Memory B cell (primary cell): ENCODE data around the gene SHROOM1.

Source experiments
- ATAC-seq: fragments of 150-1000 bp; cut with Tn5 transposase; 2 replicates; pipeline ENCODE4 v1.10.0; 2021; ENCODE audit warnings: low read depth, mild to moderate bottlenecking, moderate library complexity
- DNase-seq, 2 donors: peaks; one replicate each; pipeline ENCODE4 v3.0.0; 2022; ENCODE audit warnings: low spot score in 2 of 2
- H3K27ac Mint-ChIP-seq: one replicate; pipeline ENCODE4 v1.8.0; 2022; ENCODE audit warnings: mild to moderate bottlenecking, moderate library complexity, mixed read lengths
- H3K27me3 Mint-ChIP-seq: one replicate; pipeline ENCODE4 v1.8.0; 2022; ENCODE audit warnings: mixed read lengths
- H3K36me3 Mint-ChIP-seq: one replicate; pipeline ENCODE4 v1.8.0; 2022; ENCODE audit warnings: mild to moderate bottlenecking, mixed read lengths
- H3K4me1 Mint-ChIP-seq: one replicate; pipeline ENCODE4 v1.8.0; 2022; ENCODE audit warnings: mixed read lengths
- H3K4me3 Mint-ChIP-seq: one replicate; pipeline ENCODE4 v1.8.0; 2022; ENCODE audit warnings: mild to moderate bottlenecking, moderate library complexity, mixed read lengths
- H3K9me3 Mint-ChIP-seq: one replicate; pipeline ENCODE4 v1.8.0; 2022; ENCODE audit warnings: mixed read lengths

The SHROOM1 gene, protein sequence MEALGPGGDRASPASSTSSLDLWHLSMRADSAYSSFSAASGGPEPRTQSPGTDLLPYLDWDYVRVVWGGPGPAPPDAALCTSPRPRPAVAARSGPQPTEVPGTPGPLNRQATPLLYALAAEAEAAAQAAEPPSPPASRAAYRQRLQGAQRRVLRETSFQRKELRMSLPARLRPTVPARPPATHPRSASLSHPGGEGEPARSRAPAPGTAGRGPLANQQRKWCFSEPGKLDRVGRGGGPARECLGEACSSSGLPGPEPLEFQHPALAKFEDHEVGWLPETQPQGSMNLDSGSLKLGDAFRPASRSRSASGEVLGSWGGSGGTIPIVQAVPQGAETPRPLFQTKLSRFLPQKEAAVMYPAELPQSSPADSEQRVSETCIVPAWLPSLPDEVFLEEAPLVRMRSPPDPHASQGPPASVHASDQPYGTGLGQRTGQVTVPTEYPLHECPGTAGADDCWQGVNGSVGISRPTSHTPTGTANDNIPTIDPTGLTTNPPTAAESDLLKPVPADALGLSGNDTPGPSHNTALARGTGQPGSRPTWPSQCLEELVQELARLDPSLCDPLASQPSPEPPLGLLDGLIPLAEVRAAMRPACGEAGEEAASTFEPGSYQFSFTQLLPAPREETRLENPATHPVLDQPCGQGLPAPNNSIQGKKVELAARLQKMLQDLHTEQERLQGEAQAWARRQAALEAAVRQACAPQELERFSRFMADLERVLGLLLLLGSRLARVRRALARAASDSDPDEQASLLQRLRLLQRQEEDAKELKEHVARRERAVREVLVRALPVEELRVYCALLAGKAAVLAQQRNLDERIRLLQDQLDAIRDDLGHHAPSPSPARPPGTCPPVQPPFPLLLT

DNA sequence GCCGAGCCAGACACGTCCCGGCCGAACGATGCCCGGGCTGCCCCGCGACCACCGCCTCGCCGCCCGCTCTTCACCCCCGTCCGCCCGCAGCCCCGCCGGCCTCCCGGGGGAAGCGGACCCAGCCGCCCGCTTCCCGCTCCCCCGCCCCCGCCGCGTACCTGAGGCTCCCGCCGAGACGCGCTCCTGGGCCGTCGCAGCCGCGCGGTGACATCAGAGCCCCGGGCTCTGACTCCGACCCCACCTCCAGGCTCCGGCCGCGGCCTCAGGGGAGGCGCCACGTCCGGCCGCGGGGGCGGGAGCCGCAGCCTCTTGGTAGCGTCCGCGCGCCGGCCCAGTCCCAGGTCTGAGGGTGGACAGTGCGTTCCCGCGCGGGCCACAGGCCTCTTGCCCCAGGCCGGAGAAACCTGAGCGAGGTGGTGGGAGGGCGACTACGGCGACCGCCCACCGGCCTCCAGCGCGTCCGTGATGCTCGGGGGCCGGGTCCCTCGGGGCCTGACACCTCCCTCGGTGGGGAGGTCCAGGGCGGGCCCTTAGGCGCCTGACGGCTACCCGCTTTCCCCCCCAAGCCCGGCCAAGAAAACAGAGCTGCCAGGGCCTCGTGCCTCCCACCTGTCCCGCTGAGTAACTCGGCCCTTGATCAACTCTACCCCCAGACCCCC, at the start of gene SHROOM1:
SHROOM1 (minus strand) TSS at position 212 of the 659 bp plus-strand sequence. CDS start 4,507 bp downstream, outside the sequence.
- H3K4me3 Mint-ChIP-seq, result peak within 1 kb of the TSS; percentile 94
- H3K27me3 Mint-ChIP-seq, result peaks cover 12% of the 10 kb centered on the region
- H3K4me1 Mint-ChIP-seq, result peaks cover 9% of the 10 kb centered on the region
- H3K27ac Mint-ChIP-seq, result peak within 1 kb of the TSS; percentile 85
- no peaks in the 10 kb centered on the region for H3K36me3 Mint-ChIP-seq
- no peaks in the 10 kb centered on the region for H3K9me3 Mint-ChIP-seq
- ATAC-seq (peak; percentile 39), DNase-seq (no peak)

DNA sequence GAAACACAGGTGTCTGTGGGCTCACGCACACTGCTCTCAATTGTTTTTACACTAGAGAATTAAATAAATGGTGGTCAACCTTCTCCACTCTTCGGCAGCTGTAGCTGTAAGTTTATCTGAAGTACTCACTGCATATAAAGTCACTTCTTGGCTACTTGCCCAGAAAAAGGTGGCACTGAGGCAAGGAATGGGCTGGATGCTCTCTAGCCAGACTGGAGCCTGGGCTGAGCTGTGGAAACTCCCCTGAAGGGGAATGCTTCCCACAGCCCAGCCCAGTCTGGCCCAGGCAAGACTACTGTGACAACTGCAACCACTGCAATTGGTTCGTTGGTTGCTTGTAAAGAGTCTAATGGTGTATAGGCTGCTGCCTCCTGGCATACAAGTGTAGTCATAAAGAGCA, 47.5 kb upstream of the SHROOM1 start:
- DNase-seq, result no peak
- no peaks in the 10 kb centered on the region for H3K4me1 Mint-ChIP-seq
- no peak overlapping the region for H3K27ac Mint-ChIP-seq
- H3K9me3 Mint-ChIP-seq, result no peaks in the 10 kb centered on the region
- no peak for ATAC-seq
- H3K27me3 Mint-ChIP-seq, result no peaks in the 10 kb centered on the region
- H3K4me3 Mint-ChIP-seq, result no peak overlapping the region
- peaks cover 12% of the 10 kb centered on the region for H3K36me3 Mint-ChIP-seq

DNA sequence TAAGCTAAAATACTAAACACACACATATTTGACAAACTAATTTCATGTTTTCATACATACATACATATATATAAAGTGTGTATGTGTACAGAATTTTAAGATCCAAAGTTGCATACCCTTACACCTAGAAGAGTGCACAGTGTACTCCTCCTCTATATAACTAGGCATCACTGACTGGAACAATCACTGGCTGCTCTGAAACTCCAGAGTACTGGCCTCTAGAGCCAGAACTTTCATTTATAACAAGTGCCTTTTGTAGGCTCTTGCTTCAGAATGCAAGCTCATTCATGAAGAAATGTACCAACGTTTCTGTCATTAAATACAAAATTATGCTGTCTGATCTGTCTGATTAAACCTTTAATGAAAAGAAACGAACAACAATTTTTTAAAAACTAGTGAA, 47.0 kb upstream of the SHROOM1 start:
- Mint-ChIP-seq H3K27ac (no peak overlapping the region), H3K4me1 (no peaks in the 10 kb centered on the region), H3K27me3 (no peaks in the 10 kb centered on the region), H3K36me3 (peaks cover 13% of the 10 kb centered on the region), H3K9me3 (no peaks in the 10 kb centered on the region), H3K4me3 (no peak overlapping the region)
- DNase-seq (no peak), ATAC-seq (no peak)

DNA sequence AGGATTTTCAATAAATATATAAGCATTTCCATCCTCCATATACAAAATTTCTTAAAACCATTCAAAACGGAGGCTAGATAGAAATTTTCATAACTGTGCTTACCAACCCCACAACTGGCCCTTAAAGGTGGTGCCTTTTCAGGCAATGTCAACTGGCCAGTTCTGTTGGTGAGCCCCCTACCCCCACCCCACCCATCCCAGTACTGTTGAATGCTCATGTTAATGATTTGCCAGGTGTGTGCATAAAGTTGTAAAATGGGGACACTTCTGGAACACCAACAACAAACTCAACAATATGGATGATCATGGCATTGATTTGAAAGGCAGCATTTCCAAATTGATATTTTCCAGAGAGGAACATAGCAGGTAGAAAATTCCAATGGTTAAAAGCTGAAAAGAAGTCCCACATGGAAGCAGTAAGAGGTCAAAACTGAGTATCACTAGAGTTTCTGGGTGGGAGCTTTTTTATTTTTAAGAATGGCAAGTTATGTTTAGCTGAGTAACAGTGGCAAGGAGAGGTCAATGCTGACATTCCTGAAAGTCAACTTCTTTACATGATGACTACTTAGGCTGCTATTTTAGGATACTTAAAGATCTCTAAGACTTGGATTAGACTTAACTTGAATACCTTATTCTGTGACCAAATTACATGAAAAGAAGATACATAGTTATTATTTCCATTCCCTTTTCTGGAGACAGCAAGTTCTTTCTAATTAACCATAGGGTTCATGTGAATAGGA, 45.7 kb upstream of the SHROOM1 start:
- ATAC-seq (no peak), DNase-seq (no peak)
- Mint-ChIP-seq H3K27me3 (no peaks in the 10 kb centered on the region), H3K4me1 (no peaks in the 10 kb centered on the region), H3K27ac (no peak overlapping the region), H3K4me3 (no peak overlapping the region), H3K36me3 (peaks cover 13% of the 10 kb centered on the region), H3K9me3 (no peaks in the 10 kb centered on the region)

DNA sequence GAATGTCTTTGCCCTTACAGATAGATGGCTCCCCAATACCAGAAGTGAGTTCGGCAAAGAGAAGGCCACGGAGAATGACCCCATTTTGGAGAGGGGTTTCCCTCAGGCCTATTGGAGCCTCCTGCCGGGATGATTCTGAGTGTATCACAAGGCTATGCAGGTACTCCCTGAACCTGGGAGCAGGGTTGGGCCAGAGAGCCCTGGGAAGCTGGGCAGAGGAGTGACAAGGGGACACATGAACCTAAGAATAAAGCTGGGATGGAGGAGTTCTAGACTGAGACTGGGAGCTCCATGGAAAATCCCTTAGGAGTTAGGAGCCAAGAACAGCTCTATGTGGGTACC, 43.5 kb upstream of the SHROOM1 start:
- H3K9me3 Mint-ChIP-seq, result no peaks in the 10 kb centered on the region
- peaks cover 13% of the 10 kb centered on the region for H3K36me3 Mint-ChIP-seq
- H3K4me3 Mint-ChIP-seq, result no peak overlapping the region
- H3K27me3 Mint-ChIP-seq, result no peaks in the 10 kb centered on the region
- DNase-seq, result no peak
- peak overlapping the region; percentile 62 for H3K27ac Mint-ChIP-seq
- no peaks in the 10 kb centered on the region for H3K4me1 Mint-ChIP-seq
- no peak for ATAC-seq

DNA sequence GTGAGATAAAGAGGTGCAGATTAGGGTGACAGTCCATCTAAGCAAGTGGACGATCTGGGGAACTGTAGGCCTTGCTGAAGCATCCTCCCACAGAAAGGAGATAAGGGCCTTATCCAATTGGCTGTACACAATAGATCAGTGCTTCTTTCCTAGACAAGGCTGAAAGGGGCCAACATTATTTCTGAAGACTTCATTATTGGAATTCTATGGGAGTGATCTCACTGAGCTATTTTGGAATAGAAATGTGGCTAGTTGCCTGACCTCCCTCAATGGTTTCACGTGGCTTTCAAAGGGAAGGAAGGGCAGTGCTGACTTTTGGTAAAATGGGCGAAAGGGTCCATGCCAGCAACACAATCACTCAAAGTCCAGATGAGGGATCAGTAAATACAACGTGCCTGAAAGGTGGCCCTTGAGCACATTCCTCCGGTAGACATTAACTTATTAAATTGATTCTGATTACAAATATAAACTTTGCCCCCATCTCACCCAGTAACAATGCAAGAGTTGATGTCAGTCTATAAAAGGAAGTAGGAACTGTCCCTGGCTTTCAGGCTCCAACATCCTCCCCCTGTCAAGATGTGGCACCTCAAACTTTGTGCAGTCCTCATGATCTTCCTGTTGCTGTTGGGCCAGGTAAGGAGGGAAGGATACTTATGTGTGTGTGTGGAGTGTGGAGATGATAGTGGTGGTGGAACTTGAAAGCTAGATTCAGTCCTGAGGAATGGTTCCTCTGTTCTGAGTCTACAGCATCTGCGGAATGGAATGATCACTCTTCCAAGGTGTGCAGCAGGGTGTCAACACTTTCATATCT, 42.9 kb upstream of the SHROOM1 start, which contains the start of gene LEAP2:
LEAP2 (plus strand) TSS at position 550 of the 811 bp plus-strand sequence; CDS start at position 577, 27 bp downstream.
- H3K9me3 Mint-ChIP-seq, result no peaks in the 10 kb centered on the region
- ATAC-seq (no peak), DNase-seq (no peak)
- H3K36me3 Mint-ChIP-seq, result peaks cover 11% of the 10 kb centered on the region
- H3K4me1 Mint-ChIP-seq, result no peaks in the 10 kb centered on the region
- no peaks in the 10 kb centered on the region for H3K27me3 Mint-ChIP-seq
- no peak within 1 kb of the TSS for H3K4me3 Mint-ChIP-seq
- H3K27ac Mint-ChIP-seq, result peak within 1 kb of the TSS; percentile 62

DNA sequence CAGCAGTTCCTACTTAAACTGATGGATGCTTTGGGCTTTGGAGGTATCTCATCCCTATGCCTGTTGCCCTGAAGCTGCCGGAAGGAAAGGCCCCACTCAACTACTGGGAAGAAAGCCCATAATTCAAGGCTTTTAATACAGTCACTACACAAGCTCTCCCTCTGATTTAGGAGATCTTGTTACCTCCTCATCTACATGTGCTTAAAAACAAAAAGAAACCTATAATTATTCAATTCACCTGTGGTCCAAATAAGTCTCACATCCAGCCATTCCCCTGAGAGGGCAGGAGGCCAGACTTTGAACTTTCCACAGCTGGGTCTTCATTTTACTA, 42.3 kb upstream of the SHROOM1 start:
- H3K4me3 Mint-ChIP-seq, result no peak overlapping the region
- H3K9me3 Mint-ChIP-seq, result no peaks in the 10 kb centered on the region
- DNase-seq (no peak), ATAC-seq (no peak)
- H3K27ac Mint-ChIP-seq, result peak overlapping the region; percentile 62
- peaks cover 9% of the 10 kb centered on the region for H3K36me3 Mint-ChIP-seq
- no peaks in the 10 kb centered on the region for H3K4me1 Mint-ChIP-seq
- H3K27me3 Mint-ChIP-seq, result no peaks in the 10 kb centered on the region

DNA sequence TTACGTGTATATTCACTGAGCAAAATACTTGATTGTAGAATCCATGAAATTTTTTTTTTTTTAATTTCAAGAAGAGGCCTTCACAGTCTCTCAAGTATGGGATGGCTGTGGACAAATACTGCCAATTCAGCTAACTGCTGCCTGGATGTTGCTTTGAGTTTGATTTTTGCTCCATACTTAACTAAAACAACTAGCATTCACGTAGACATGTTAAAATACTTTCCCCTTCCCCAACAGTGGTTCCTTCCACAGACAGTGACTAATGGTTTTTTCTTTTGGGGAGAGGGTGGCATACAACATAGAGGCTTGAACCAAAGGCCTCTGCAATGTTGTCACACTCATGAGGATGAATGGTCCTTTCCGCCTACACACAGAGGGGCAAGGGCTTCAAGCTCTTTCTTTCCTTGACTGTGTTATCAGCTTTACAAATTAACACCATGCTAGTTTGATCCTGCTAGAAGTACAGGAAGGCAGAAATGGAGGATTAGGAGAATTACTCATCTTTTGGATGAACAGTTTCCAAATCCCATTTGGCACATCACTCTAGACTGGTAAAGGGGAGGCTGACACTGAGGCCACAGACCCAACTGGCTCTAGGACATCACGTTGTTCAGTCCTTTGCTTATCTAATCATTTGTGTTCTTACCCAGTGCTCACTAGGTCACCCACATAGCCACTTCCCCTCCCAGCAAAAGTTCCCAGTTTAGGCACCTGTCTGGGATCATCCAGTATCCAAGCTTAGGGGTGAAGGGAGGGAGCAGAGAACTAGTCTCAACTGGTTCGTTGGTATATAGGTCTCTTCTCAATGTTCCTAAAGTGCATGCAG, 41.2 kb upstream of the SHROOM1 start:
- ATAC-seq (no peak), DNase-seq (no peak)
- Mint-ChIP-seq H3K27me3 (no peaks in the 10 kb centered on the region), H3K9me3 (no peaks in the 10 kb centered on the region), H3K4me3 (no peak overlapping the region), H3K27ac (peak overlapping the region; percentile 63), H3K4me1 (peaks cover 8% of the 10 kb centered on the region), H3K36me3 (peaks cover 9% of the 10 kb centered on the region)

DNA sequence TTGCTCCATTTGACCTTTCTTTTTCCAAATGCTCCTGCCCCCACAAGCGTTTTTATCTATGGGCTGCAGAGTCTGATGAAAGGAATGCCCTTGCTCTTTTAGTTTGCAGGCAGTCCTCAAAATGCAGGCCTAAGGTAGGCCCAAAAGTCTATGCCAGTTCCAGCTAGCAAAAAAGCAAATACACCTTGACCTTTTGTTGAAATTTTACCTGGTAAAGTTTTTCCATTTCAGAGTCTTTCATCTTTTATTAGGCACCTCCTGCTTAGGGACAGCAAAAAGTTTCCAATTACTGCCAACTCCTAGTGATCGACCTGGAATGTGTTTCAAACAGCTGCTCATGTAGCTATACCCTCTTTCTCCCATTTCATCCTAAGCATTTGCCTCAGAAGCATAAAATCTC, 40.4 kb upstream of the SHROOM1 start:
- Mint-ChIP-seq H3K9me3 (no peaks in the 10 kb centered on the region), H3K36me3 (peaks cover 9% of the 10 kb centered on the region), H3K27ac (peak overlapping the region; percentile 63), H3K27me3 (no peaks in the 10 kb centered on the region), H3K4me1 (peaks cover 12% of the 10 kb centered on the region), H3K4me3 (no peak overlapping the region)
- ATAC-seq (no peak), DNase-seq (no peak)

DNA sequence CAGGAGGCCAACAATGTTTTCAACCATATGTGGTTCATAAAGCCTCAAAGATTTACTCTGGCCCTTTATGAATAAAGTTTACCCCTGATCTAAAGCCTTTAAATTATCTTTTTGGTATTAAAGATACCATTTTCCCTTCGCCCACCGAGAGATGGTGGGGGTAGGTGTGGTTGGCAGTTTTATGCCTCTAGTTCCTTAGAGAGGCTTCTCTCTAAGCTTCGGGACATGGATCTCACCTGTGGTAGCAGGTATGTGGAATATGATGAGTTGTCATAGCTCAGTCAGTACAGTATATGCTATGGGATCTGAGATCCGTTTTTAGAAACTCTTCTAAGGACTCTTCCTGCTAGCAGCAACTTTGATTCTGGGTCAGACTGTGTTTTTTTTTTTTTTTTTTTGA, 38.3 kb upstream of the SHROOM1 start:
- Mint-ChIP-seq H3K27me3 (no peaks in the 10 kb centered on the region), H3K4me1 (peaks cover 18% of the 10 kb centered on the region), H3K36me3 (peaks cover 9% of the 10 kb centered on the region), H3K9me3 (no peaks in the 10 kb centered on the region), H3K4me3 (no peak overlapping the region), H3K27ac (no peak overlapping the region)
- ATAC-seq, result no peak
- DNase-seq, result no peak

DNA sequence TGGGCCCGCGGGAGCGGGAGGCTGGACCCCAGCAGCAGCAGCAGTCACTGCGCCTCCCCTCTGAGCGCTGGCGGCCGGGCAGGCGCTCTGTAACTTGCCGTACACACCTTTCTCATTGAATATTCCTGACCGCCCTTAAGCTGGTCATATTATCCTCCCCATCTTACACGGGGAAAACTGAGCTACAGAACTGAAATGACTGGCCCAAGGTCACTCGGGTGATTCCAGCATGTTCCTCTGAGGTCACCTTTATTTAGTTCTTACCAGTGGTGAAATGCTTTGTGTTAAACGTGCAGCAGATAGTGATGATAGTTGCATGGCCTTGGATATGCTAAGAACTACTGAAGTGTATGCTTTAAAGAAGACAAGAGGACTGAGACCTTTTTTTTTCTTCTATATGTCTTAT, 36.6 kb upstream of the SHROOM1 start:
- Mint-ChIP-seq H3K27ac (peak overlapping the region; percentile 95), H3K4me3 (peak overlapping the region; percentile 93), H3K9me3 (no peaks in the 10 kb centered on the region), H3K4me1 (peaks cover 18% of the 10 kb centered on the region), H3K36me3 (peaks cover 1% of the 10 kb centered on the region), H3K27me3 (no peaks in the 10 kb centered on the region)
- ATAC-seq, result no peak
- DNase-seq, result no peak

DNA sequence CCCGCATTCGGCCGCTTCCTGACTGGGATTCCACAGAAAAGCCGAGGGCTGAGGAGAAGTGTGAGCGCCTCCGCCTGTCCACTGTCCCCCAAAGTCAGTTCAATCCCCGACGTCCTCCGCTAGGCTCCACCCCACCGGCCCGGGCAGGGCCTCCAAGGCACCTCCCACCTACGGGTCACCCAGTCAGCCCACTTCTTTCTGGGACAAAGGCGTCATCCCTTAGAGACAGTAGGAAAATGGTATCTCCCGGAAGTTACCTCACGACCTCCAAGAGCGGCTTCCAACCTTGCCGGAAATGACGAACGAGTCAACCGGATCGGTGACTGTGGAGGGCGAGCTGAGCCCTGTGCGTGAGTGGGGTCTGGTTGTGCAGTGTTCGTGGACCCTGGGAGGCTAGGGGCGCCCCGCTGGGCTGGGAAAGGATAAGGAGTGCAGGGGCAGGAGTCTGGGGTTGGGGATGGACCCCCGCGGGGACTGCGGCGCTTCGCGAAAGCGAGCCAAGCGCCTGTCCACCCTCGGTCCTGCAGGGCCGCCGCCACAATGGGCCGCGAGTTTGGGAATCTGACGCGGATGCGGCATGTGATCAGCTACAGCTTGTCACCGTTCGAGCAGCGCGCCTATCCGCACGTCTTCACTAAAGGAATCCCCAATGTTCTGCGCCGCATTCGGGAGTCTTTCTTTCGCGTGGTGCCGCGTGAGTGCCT, 36.0 kb upstream of the SHROOM1 start, which contains the start of the genes GDF9 and UQCRQ:
GDF9 (minus strand) TSS at position 128 of the 704 bp plus-strand sequence. CDS start 1,936 bp downstream, outside the sequence.
UQCRQ (plus strand) TSS at position 301 of the 704 bp plus-strand sequence; CDS start at position 541, 240 bp downstream.
- ATAC-seq, result peak; percentile 96
- DNase-seq, result peak; percentile 77 to 90
- no peaks in the 10 kb centered on the region for H3K27me3 Mint-ChIP-seq
- H3K4me3 Mint-ChIP-seq, result peak within 1 kb of the TSS; percentile 93
- peaks cover 1% of the 10 kb centered on the region for H3K36me3 Mint-ChIP-seq
- peak within 1 kb of the TSS; percentile 95 for H3K27ac Mint-ChIP-seq
- no peaks in the 10 kb centered on the region for H3K9me3 Mint-ChIP-seq
- H3K4me1 Mint-ChIP-seq, result peaks cover 18% of the 10 kb centered on the region
